ENCODE results near the gene TBC1D22A. TPM values are rescaled to one million over a fixed set of nuclear protein-coding genes. Genes with fewer than 3 reads are reported as not detected.

TBC1D22A gene
- total and polyA plus RNA-seq, 4 donors = 4.1 to 12.4 (median 8.4) TPM

- Histone ChIP-seq H3K9me3 (ENCODE audit: control insufficient read depth in 4 of 4, low read length in 3 of 4) (no peaks in the 10 kb centered on the region), H3K36me3 (ENCODE audit: control insufficient read depth in 4 of 4, insufficient read depth in 3 of 4, low read depth in 1 of 4, low read length in 3 of 4) (no peaks in the 10 kb centered on the region), H3K27ac (ENCODE audit: low read depth in 1 of 2, low read length in 2 of 2) (no peak overlapping the region), H3K9ac (ENCODE audit: low read depth in 1 of 2, low read length in 2 of 2) (no peak overlapping the region), H3K4me3 (ENCODE audit: low read depth in 1 of 3, low read length in 3 of 3) (no peak overlapping the region), H3K4me1 (ENCODE audit: control insufficient read depth in 4 of 4, insufficient read depth in 4 of 4, low read length in 3 of 4) (no peaks in the 10 kb centered on the region), H3K27me3 (ENCODE audit: control insufficient read depth in 4 of 4, insufficient read depth in 4 of 4, low read length in 3 of 4) (no peaks in the 10 kb centered on the region)
- TF ChIP-seq EGR1 (IDR thresholded peaks at IDR 0.05; ENCODE audit: low read depth in 2 of 2) (no peak), HNF4A (conservative IDR thresholded peaks at IDR 0.05) (no peak), TAF1 (conservative IDR thresholded peaks at IDR 0.05) (no peak)
- DNase-seq (ENCODE audit: low spot score) = no peak
- WGBS = 96% methylated on average over 31 of the region's 31 CpGs
Observed at GRCh38 chr22:46964773-46965550, 202.5 kb downstream of the TBC1D22A start.

GRCh38 chr22:46965555-46966494, 203.4 kb downstream of the TBC1D22A start:
- H3K36me3 ChIP-seq (ENCODE audit: control insufficient read depth in 4 of 4, insufficient read depth in 3 of 4, low read depth in 1 of 4, low read length in 3 of 4) = no peaks in the 10 kb centered on the region
- no peak for DNase-seq (ENCODE audit: low spot score)
- WGBS = 94% methylated on average over 33 of the region's 33 CpGs
- H3K9ac ChIP-seq (ENCODE audit: low read depth in 1 of 2, low read length in 2 of 2) = no peak overlapping the region
- H3K9me3 ChIP-seq (ENCODE audit: control insufficient read depth in 4 of 4, low read length in 3 of 4) = no peaks in the 10 kb centered on the region
- no peaks in the 10 kb centered on the region for H3K27me3 ChIP-seq (ENCODE audit: control insufficient read depth in 4 of 4, insufficient read depth in 4 of 4, low read length in 3 of 4)
- H3K4me1 ChIP-seq (ENCODE audit: control insufficient read depth in 4 of 4, insufficient read depth in 4 of 4, low read length in 3 of 4) = peaks cover 0 to 2% (median 0%) of the 10 kb centered on the region in 4 donors
- no peak overlapping the region for H3K4me3 ChIP-seq (ENCODE audit: low read depth in 1 of 3, low read length in 3 of 3)
- TF ChIP-seq NR2F2 (IDR thresholded peaks at IDR 0.05) (no peak), FOXA2 (IDR thresholded peaks at IDR 0.05) (no peak), CTCF (IDR thresholded peaks at IDR 0.05; ENCODE audit: low read depth, low read length, missing input control) (no peak), MAX (IDR thresholded peaks at IDR 0.05) (no peak)
- no peak overlapping the region for H3K27ac ChIP-seq (ENCODE audit: low read depth in 1 of 2, low read length in 2 of 2)

- 94% methylated on average over 4 of the region's 4 CpGs for WGBS
- no peak overlapping the region for H3K4me3 ChIP-seq (ENCODE audit: low read depth in 1 of 3, low read length in 3 of 3)
- H3K36me3 ChIP-seq (ENCODE audit: control insufficient read depth in 4 of 4, insufficient read depth in 3 of 4, low read depth in 1 of 4, low read length in 3 of 4) = no peaks in the 10 kb centered on the region
- H3K9me3 ChIP-seq (ENCODE audit: control insufficient read depth in 4 of 4, low read length in 3 of 4) = no peaks in the 10 kb centered on the region
- peaks cover 0 to 5% (median 0%) of the 10 kb centered on the region in 4 donors for H3K4me1 ChIP-seq (ENCODE audit: control insufficient read depth in 4 of 4, insufficient read depth in 4 of 4, low read length in 3 of 4)
- no peak overlapping the region for H3K27ac ChIP-seq (ENCODE audit: low read depth in 1 of 2, low read length in 2 of 2)
- H3K9ac ChIP-seq (ENCODE audit: low read depth in 1 of 2, low read length in 2 of 2) = no peak overlapping the region
- H3K27me3 ChIP-seq (ENCODE audit: control insufficient read depth in 4 of 4, insufficient read depth in 4 of 4, low read length in 3 of 4) = no peaks in the 10 kb centered on the region
- no peak for DNase-seq (ENCODE audit: low spot score)
- TF ChIP-seq JUND (IDR thresholded peaks at IDR 0.05) = no peak
- TF ChIP-seq ZBTB33 (IDR thresholded peaks at IDR 0.05) = no peak
- TF ChIP-seq CTCF (IDR thresholded peaks at IDR 0.05; ENCODE audit: low read depth, low read length, missing input control) = no peak
- no peak for TF ChIP-seq HNF4A (conservative IDR thresholded peaks at IDR 0.05)
- TF ChIP-seq YY1 (IDR thresholded peaks at IDR 0.05) = no peak
- TF ChIP-seq REST (IDR thresholded peaks at IDR 0.05) = no peak
- TF ChIP-seq FOXA2 (IDR thresholded peaks at IDR 0.05) = no peak
- no peak for TF ChIP-seq HNF4G (IDR thresholded peaks at IDR 0.05)
- no peak for TF ChIP-seq EGR1 (IDR thresholded peaks at IDR 0.05; ENCODE audit: low read depth in 2 of 2)
- no peak for TF ChIP-seq GABPA (IDR thresholded peaks at IDR 0.05 in 1 of 2, conservative IDR thresholded peaks at IDR 0.05 in 1 of 2)
- no peak for TF ChIP-seq SP1 (IDR thresholded peaks at IDR 0.05)
- no peak for TF ChIP-seq RAD21 (IDR thresholded peaks at IDR 0.05)
Observed at GRCh38 chr22:46966495-46966845, 204.0 kb downstream of the TBC1D22A start.
